ENCODE measurements around the gene DDIAS.

- TF ChIP-seq POLR2AphosphoS5 (IDR thresholded peaks at IDR 0.05; ENCODE audit: low read depth, low read length) (no peak), POLR2A (IDR thresholded peaks at IDR 0.05; ENCODE audit: low read depth, low read length) (no peak)
Measured at GRCh38 chr11:82975882-82976281, 74.3 kb downstream of the DDIAS start.
